Right lobe of liver (tissue), 6 donors: ENCODE results near the gene PAX2. TPM values are rescaled to one million over a fixed set of nuclear protein-coding genes. Genes with fewer than 3 reads are reported as not detected.

ENCODE experiments used
- ATAC-seq, 4 donors: fragments of 200-7000 bp; cut with Tn5 transposase; one replicate each; pipeline ENCODE4 v1.9.1; 2020; ENCODE audit warnings: mild to moderate bottlenecking in 4 of 4, moderate library complexity in 4 of 4
- DNase-seq, 3 donors: peaks; one replicate each; pipeline ENCODE4 v3.0.0-alpha.2; 2020
- H3K27ac ChIP-seq, 3 donors: fragments of 200-600 bp; one replicate each; pipeline ENCODE4 v1.8.0; 2022
- H3K27me3 ChIP-seq, 2 donors: fragments of 200-600 bp; one replicate each; pipeline ENCODE4 v1.8.0; 2022
- H3K36me3 ChIP-seq, 4 donors: fragments of 200-600 bp; sonication (generic) in 1 of 4; one replicate each; pipeline versions ENCODE4 v1.5.1 to v1.8.0; 2017 to 2022; ENCODE audit warnings: control low read depth in 1 of 4
- H3K4me1 ChIP-seq, 4 donors: fragments of 200-600 bp; sonication (generic) in 1 of 4; one replicate each; pipeline versions ENCODE4 v1.5.1 to v1.8.0; 2017 to 2022; ENCODE audit warnings: control low read depth in 1 of 4
- H3K4me3 ChIP-seq, 3 donors: fragments of 200-600 bp; one replicate each; pipeline ENCODE4 v1.8.0; 2022
- H3K9me3 ChIP-seq, 4 donors: fragments of 200-600 bp; sonication (generic) in 1 of 4; one replicate each; pipeline versions ENCODE4 v1.5.1 to v1.8.0; 2017 to 2022; ENCODE audit warnings: control low read depth in 1 of 4
- CTCF ChIP-seq, 4 donors: fragments of 200-600 bp in 3 of 4; fragments of 450-650 bp in 1 of 4; IDR thresholded peaks; one replicate each; pipeline versions ENCODE4 v1.5.1 to v1.8.0; 2016 to 2022; ENCODE audit warnings: antibody characterized with exemption in 4 of 4, mild to moderate bottlenecking in 2 of 4
- POLR2A ChIP-seq: fragments of 450-650 bp; IDR thresholded peaks from one replicate; pipeline ENCODE4 v1.6.1; 2017; ENCODE audit warnings: antibody characterized with exemption, mild to moderate bottlenecking
- WGBS: methylation state at CpG from one replicate; pipeline ENCODE4 v1.1.6; 2018; ENCODE audit warnings: low coverage, low lambda C conversion rate; ENCODE audit not compliant: insufficient coverage; ENCODE audit errors: missing lambda C conversion rate; 5-methylcytosine and 5-hydroxymethylcytosine counted together
- intact Hi-C, 2 donors: fragments of 100-400 bp; cut with DNase I; formaldehyde crosslinking; loops; one replicate each; pipeline versions ENCODE4 v1.11.2 to v1.14.1; 2022
- total RNA-seq, 6 experiments: library from RNA; depleted of rRNA in 2 of 6; stranded (reverse); fragments of >200 nt in 2 of 6; fragmentation: NEBNext Ultra II Directional in 3 of 6; extraction: Animal tissue kit (Norgen Biotek cat#: 25700) in 3 of 6; gene quantifications; one replicate each; pipeline versions ENCODE4 v1.1.0 to v1.2.4, GENCODE V29; 2016 to 2023
- donor health status: DM: no; HTN: yes; CAD: no.
- donor health status: DM: no; HTN: no; CAD: no.
- donor health status: DM: no; HTN: no; CAD: no.
- donor health status: DM: no; HTN: yes; CAD: no.
- donor health status: DM: no; HTN: yes; CAD: no.

PAX2 gene
- total RNA-seq, 6 experiments from 2014 or later = 0.24 TPM; not detected in 5

- peaks cover 0 to 23% (median 6%) of the 10 kb centered on the region in 4 donors for H3K4me1 ChIP-seq
- no peak overlapping the region for H3K4me3 ChIP-seq
- no peak overlapping the region for H3K27ac ChIP-seq
- DNase-seq (no peak), ATAC-seq (peak; percentile 26 to 67 (median 54))
- no peaks in the 10 kb centered on the region for H3K27me3 ChIP-seq
- H3K9me3 ChIP-seq = no peaks in the 10 kb centered on the region
- 28% methylated on average over 4 of the region's 5 CpGs for WGBS
- no peaks in the 10 kb centered on the region for H3K36me3 ChIP-seq
- intact Hi-C loops = loop anchor here in 1 of 2 donors (10.0 kb wide), 3 partner anchors 211 to 551 kb away; no protein-coding TSS in a partner anchor
- TF ChIP-seq CTCF (IDR thresholded peaks at IDR 0.05) (no peak), POLR2A (no peak)
Measured at GRCh38 chr10:100875484-100876166, 130.2 kb downstream of the PAX2 start.

GRCh38 chr10:100876585-100877460 is 131.4 kb downstream of the PAX2 start:
- intact Hi-C loops = loop anchor here in 1 of 2 donors (10.0 kb wide), 3 partner anchors 212 to 552 kb away; no protein-coding TSS in a partner anchor
- WGBS = 30% methylated on average over 15 of the region's 24 CpGs

GRCh38 chr10:100877461-100877850 is 132.1 kb downstream of the PAX2 start:
- no peaks in the 10 kb centered on the region for H3K9me3 ChIP-seq
- no peak overlapping the region for H3K27ac ChIP-seq
- TF ChIP-seq CTCF (IDR thresholded peaks at IDR 0.05) (no peak), POLR2A (no peak)
- H3K36me3 ChIP-seq = no peaks in the 10 kb centered on the region
- H3K27me3 ChIP-seq = no peaks in the 10 kb centered on the region
- 100% methylated on average over 1 of the region's 11 CpGs for WGBS
- H3K4me3 ChIP-seq = no peak overlapping the region
- intact Hi-C loops = loop anchor here in 1 of 2 donors (10.0 kb wide), 3 partner anchors 213 to 553 kb away; no protein-coding TSS in a partner anchor
- peaks cover 0 to 23% (median 6%) of the 10 kb centered on the region in 4 donors for H3K4me1 ChIP-seq
- DNase-seq (no peak), ATAC-seq (no peak)

More at GRCh38 chr10:100876585-100877460, 131.4 kb downstream of the PAX2 start:
- TF ChIP-seq POLR2A (no peak), CTCF (IDR thresholded peaks at IDR 0.05) (no peak)
- H3K27me3 ChIP-seq = no peaks in the 10 kb centered on the region
- H3K36me3 ChIP-seq = no peaks in the 10 kb centered on the region
- DNase-seq (no peak), ATAC-seq (no peak)
- no peaks in the 10 kb centered on the region for H3K9me3 ChIP-seq
- H3K4me1 ChIP-seq = peaks cover 0 to 23% (median 6%) of the 10 kb centered on the region in 4 donors
- no peak overlapping the region for H3K4me3 ChIP-seq
- H3K27ac ChIP-seq = no peak overlapping the region

GRCh38 chr10:100878291-100878910 is 133.0 kb downstream of the PAX2 start:
- Histone ChIP-seq H3K27me3 (no peaks in the 10 kb centered on the region), H3K36me3 (no peaks in the 10 kb centered on the region), H3K4me1 (peaks cover 0 to 23% (median 6%) of the 10 kb centered on the region in 4 donors), H3K4me3 (no peak overlapping the region), H3K9me3 (no peaks in the 10 kb centered on the region), H3K27ac (no peak overlapping the region)
- peak; percentile 87 to 94 (median 90) for ATAC-seq
- DNase-seq = peak; percentile 34 to 66 (median 61)
- 0% methylated on average over 3 of the region's 5 CpGs for WGBS
- TF ChIP-seq CTCF (IDR thresholded peaks at IDR 0.05) = peak; percentile 61 to 76 (median 70)
- no peak for TF ChIP-seq POLR2A
- intact Hi-C loops = loop anchor here in 1 of 2 donors (10.0 kb wide), 3 partner anchors 214 to 554 kb away; no protein-coding TSS in a partner anchor
